NCI-H510A (cell line): Measurements from ENCODE around the gene MEIOSIN.

Experiments
- DNase-seq: peaks from one replicate; lab custom pipeline; 2025; lab: John Stamatoyannopoulos, UW

Gene MEIOSIN

GRCh38 chr19:45801603-45802175 lies 68.5 kb downstream of the MEIOSIN start:
- DNase-seq: no peak

- DNase-seq: no peak
These were observed 71.1 kb downstream of the MEIOSIN start for GRCh38 chr19:45804140-45804958.

- no peak for DNase-seq
These were observed 71.7 kb downstream of the MEIOSIN start for GRCh38 chr19:45804959-45805230.

GRCh38 chr19:45805719-45806118 lies 72.5 kb downstream of the MEIOSIN start:
- no peak for DNase-seq

- DNase-seq: peak; percentile 91
These were observed 76.5 kb downstream of the MEIOSIN start for GRCh38 chr19:45809643-45810159.

- no peak for DNase-seq
These were observed 79.1 kb downstream of the MEIOSIN start for GRCh38 chr19:45812297-45812696.
